Activated CD4-positive, alpha-beta T cell treated with anti-CD3 and anti-CD28 coated beads, Interleukin-2, Interleukin-6, amounts not matched to agents 100 ng/mL and 50 ng/mL, durations not matched to agents 16 hours and 8 hours (primary cell): ENCODE measurements around the gene SCGB3A1.

Experiments
- DNase-seq: peaks from one replicate; pipeline ENCODE4 v3.0.0-alpha.2; 2020

SCGB3A1 gene

GRCh38 chr5:180591311-180591887 is at the start of gene SCGB3A1:
Gene SCGB3A1, minus strand, starts transcription at chr5:180591499. Its CDS starts 37 bp downstream, at chr5:180591462.
- no peak for DNase-seq

- DNase-seq, result no peak
These were observed 49.2 kb upstream of the SCGB3A1 start for GRCh38 chr5:180640611-180640860.

- DNase-seq, result no peak
These were observed 48.7 kb upstream of the SCGB3A1 start for GRCh38 chr5:180639741-180640610.

- no peak for DNase-seq
These were observed 48.0 kb upstream of the SCGB3A1 start for GRCh38 chr5:180639287-180639686.

GRCh38 chr5:180637962-180638680 is 46.8 kb upstream of the SCGB3A1 start:
- no peak for DNase-seq

GRCh38 chr5:180636403-180637075 is 45.2 kb upstream of the SCGB3A1 start:
- no peak for DNase-seq

- DNase-seq, result no peak
These were observed 44.7 kb upstream of the SCGB3A1 start for GRCh38 chr5:180636016-180636402.

GRCh38 chr5:180633283-180634177 is 42.2 kb upstream of the SCGB3A1 start:
- no peak for DNase-seq

GRCh38 chr5:180632768-180633167 is 41.5 kb upstream of the SCGB3A1 start:
- no peak for DNase-seq

GRCh38 chr5:180631549-180632383 is 40.5 kb upstream of the SCGB3A1 start:
- no peak for DNase-seq

- DNase-seq, result no peak
These were observed 39.1 kb upstream of the SCGB3A1 start for GRCh38 chr5:180630426-180630825.

- DNase-seq, result no peak
These were observed 38.6 kb upstream of the SCGB3A1 start for GRCh38 chr5:180629831-180630382.

- DNase-seq, result no peak
These were observed 37.8 kb upstream of the SCGB3A1 start for GRCh38 chr5:180628827-180629750.

- DNase-seq, result no peak
These were observed 36.9 kb upstream of the SCGB3A1 start for GRCh38 chr5:180628211-180628610.

- no peak for DNase-seq
These were observed 36.3 kb upstream of the SCGB3A1 start for GRCh38 chr5:180627386-180628120.

GRCh38 chr5:180626661-180627385 is 35.5 kb upstream of the SCGB3A1 start:
- DNase-seq, result no peak

- DNase-seq, result no peak
These were observed 34.7 kb upstream of the SCGB3A1 start for GRCh38 chr5:180625791-180626660.
